Sciatic nerve (tissue), 2 donors: Measurements from ENCODE around the gene PLEKHA3. TPM values are rescaled to one million over a fixed set of nuclear protein-coding genes. Genes with fewer than 3 reads are reported as not detected.

ENCODE experiments used
- ATAC-seq: fragments of 200-7000 bp; cut with Tn5 transposase; one replicate; pipeline ENCODE4 v1.9.1; 2020; ENCODE audit warnings: mild to moderate bottlenecking, moderate library complexity
- DNase-seq: peaks from one replicate; pipeline ENCODE4 v3.0.0-alpha.2; 2020; ENCODE audit warnings: low spot score
- intact Hi-C: fragments of 100-400 bp; cut with DNase I; formaldehyde crosslinking; loops from one replicate; pipeline ENCODE4 v1.14.2; 2022
- total RNA-seq: library from RNA; stranded (reverse); fragmentation: NEBNext Ultra II Directional; extraction: Animal tissue kit (Norgen Biotek cat#: 25700); gene quantifications from one replicate; pipeline ENCODE4 v1.2.1, GENCODE V29; 2021
- donor health status: DM: no; HTN: no; CAD: no.
- donor health status: DM: no; HTN: no; CAD: no.

Gene PLEKHA3
- total RNA-seq, 1 donor from 2014 or later: 34.1 TPM

GRCh38 chr2:178477443-178478129, 2.7 kb upstream of the PLEKHA3 start:
- no peak for DNase-seq
- intact Hi-C loops: no loop called here

DNA sequence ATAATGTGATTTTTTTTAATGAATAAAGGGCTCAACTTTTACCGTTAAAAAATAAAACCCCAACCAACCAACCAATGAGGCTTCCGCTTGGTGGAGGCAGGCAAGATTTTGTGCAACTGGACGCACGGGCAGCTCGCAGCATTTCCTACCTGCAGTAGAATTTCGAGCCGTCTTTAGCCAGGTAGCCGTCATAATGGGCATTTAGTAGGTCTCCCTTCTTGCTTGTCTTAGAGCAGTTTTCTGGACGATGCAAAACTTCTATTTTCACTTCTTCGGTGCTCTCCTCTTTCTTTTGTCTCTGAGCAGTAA, 2.2 kb upstream of the PLEKHA3 start:
- intact Hi-C loops: no loop called here
- DNase-seq (no peak), ATAC-seq (no peak)

More at GRCh38 chr2:178477443-178478129, 2.7 kb upstream of the PLEKHA3 start:
- no peak for ATAC-seq

GRCh38 chr2:178478439-178479274, 1.6 kb upstream of the PLEKHA3 start, which contains the start of gene FKBP7:
TSS of gene FKBP7 (minus strand) at chr2:178478600. CDS start at chr2:178478499, 101 bp downstream.
- ATAC-seq (peak; percentile 96), DNase-seq (peak; percentile 94)
- intact Hi-C loops: no loop called here

DNA sequence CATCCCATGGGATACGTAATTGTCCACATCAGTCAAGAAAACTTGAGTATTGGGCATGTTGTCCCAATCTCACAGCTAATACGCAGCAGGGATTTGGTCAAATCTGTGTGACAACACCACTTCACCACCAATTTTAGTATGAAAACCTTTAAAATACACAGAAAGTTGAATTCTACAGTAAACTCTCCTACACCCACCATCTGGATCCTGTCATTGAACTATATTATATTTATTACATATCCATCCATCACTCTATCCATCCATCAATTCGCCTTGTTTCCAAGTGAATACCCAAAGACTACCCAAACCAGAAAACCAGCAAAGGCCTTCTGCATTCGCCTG, 1.0 kb upstream of the PLEKHA3 start:
- ATAC-seq (no peak), DNase-seq (no peak)
- intact Hi-C loops: no loop called here

- DNase-seq (no peak), ATAC-seq (no peak)
- intact Hi-C loops: no loop called here
Observed at GRCh38 chr2:178479758-178480226, 465 bp upstream of the PLEKHA3 start.

DNA sequence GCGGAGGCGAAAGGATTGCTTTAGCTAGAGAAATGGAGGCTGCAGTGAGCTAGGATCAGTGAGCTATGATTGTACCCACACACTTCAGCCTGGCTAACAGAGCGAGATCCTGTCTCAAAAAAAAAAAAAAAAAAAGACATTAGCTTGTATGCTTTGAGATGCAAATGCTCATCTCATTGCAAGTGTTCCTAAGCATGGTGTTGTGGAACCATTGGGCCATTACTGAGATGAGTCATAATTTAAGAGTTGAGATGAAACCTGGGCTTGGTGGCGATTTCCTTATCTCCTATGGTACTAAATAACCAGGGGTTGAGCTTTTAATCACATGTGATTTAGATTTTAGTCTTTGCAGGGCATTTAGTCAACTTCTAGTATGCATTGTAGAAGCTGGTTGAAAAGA, 2.2 kb downstream of the PLEKHA3 start:
- intact Hi-C loops: no loop called here
- ATAC-seq: no peak
- DNase-seq: no peak

GRCh38 chr2:178484245-178485041, 4.2 kb downstream of the PLEKHA3 start:
- ATAC-seq (no peak), DNase-seq (peak; percentile 64)
- intact Hi-C loops: no loop called here

DNA sequence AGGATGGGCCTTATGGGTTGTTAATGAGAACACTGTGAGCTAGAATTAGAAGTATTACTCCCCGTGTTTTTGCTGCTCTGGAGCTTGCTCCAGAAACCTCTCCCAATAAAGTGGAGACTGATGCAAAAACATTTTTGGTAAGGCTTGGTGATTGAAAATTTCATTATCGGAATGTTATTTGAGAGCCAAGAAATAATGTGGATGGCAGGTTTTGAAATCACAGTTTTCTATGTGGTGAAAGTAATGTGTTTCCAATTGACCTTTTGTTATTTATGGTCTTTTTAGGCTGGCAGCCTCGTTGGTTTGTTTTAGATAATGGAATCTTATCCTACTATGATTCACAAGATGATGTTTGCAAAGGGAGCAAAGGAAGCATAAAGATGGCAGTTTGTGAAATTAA, 5.1 kb downstream of the PLEKHA3 start:
- no peak for DNase-seq
- ATAC-seq: no peak
- intact Hi-C loops: no loop called here

DNA sequence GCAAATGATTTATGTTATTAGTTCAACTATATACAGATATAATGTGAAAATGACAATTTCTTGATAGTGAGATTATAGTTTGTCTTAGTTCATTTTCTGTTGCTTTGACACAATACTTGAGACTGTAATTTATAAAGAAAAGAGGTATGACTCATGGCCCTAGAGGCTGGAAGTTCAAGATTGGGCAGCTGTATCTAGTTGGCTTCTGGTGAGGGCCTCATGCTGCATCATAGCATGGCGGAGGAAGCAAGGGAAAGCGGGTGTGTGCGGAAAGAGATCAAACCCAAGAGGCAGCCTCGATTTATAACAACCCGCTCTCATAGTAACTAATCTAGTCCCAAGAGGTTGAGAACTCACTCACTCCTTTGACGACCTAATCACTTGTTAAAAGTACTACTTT, 11.4 kb downstream of the PLEKHA3 start:
- intact Hi-C loops: no loop called here
- no peak for ATAC-seq
- DNase-seq: no peak

DNA sequence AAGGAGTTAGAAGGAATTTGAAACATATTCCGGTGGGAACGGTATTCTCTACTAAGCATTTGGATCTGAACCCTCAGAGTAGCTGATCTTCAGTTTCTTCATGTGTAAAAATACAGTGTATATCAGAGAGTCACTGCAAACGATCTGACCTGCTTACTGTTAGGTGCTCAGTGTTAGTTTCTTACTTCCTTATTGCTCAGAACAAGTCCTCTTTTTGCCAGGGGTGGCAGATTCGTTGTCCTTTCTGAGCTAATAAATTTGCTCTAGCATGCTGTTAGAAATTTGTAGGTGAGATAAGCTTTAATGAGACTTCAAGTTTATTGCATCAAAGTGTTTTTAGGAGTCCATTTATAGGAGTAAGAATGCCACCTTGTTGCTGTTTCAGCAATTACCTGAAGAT, 15.8 kb downstream of the PLEKHA3 start:
- ATAC-seq: no peak
- intact Hi-C loops: no loop called here
- no peak for DNase-seq

DNA sequence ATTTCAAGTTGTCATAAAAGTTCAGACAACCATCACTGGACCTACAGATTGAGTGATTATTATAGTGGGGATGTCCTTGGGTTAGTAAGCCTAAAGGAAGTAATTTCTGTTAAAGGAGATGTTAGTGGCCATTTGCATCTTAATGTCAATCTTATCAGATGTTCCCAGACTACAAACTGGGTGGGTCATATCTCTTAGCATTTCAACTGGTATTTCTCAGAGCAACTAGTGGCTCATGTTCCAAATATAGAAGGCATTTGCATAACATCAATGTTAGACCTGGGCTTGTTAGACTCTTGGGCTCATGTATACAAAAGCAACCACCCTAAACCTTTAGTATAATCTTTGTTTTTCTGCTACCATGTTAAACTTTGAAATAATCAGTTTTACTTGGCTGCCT, 17.9 kb downstream of the PLEKHA3 start:
- DNase-seq (no peak), ATAC-seq (no peak)
- intact Hi-C loops: no loop called here

DNA sequence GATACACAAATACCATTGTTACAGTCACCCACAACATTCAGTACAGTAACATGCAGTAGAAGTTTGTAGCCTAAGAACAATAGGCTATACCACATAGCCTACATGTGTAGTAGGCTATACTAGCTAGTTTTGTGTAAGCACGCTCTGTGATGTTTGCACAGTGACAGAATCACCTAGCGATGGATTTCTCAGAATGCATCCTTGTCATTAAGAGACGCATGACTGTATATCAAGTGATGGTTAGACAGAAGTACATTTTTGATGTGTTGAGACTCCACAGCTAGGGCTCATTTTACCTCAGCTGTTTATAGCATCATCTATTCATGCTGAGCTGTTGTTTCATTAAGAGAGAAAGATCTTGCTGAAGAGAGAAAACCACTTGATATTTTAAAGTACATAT, 19.4 kb downstream of the PLEKHA3 start:
- ATAC-seq (no peak), DNase-seq (no peak)
- intact Hi-C loops: no loop called here

GRCh38 chr2:178502751-178503150, 22.5 kb downstream of the PLEKHA3 start:
- ATAC-seq: no peak
- no peak for DNase-seq
- intact Hi-C loops: no loop called here

GRCh38 chr2:178506101-178506500, 25.8 kb downstream of the PLEKHA3 start:
- ATAC-seq: no peak
- intact Hi-C loops: no loop called here

GRCh38 chr2:178506524-178506923, 26.3 kb downstream of the PLEKHA3 start:
- DNase-seq (no peak), ATAC-seq (no peak)
- intact Hi-C loops: no loop called here

More at GRCh38 chr2:178506101-178506500, 25.8 kb downstream of the PLEKHA3 start:
- DNase-seq: no peak

GRCh38 chr2:178506949-178507348, 26.7 kb downstream of the PLEKHA3 start:
- no peak for ATAC-seq
- no peak for DNase-seq
- intact Hi-C loops: no loop called here

DNA sequence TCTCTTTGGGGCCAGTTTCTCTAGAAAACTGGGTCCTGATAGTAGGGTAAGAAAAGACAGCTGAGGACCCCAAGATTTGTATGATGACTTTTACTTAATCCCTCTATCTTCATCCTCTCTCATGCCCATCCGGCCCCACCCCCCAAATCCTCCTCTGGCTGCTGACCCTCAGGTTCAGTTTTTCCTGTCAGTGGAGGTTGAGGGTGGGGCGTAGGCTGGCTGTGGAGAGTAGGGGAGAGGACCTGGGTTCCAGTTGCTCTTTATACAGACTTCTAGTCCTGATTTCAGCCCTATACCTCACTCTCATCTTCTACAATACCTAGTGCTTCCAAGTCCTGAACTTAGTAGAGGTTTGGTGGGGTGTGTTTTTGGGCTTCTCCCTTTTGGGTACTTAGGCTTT, 28.4 kb downstream of the PLEKHA3 start:
- intact Hi-C loops: no loop called here
- ATAC-seq (no peak), DNase-seq (no peak)

- intact Hi-C loops: no loop called here
- DNase-seq (no peak), ATAC-seq (no peak)
Observed at GRCh38 chr2:178510384-178510783, 30.1 kb downstream of the PLEKHA3 start.

DNA sequence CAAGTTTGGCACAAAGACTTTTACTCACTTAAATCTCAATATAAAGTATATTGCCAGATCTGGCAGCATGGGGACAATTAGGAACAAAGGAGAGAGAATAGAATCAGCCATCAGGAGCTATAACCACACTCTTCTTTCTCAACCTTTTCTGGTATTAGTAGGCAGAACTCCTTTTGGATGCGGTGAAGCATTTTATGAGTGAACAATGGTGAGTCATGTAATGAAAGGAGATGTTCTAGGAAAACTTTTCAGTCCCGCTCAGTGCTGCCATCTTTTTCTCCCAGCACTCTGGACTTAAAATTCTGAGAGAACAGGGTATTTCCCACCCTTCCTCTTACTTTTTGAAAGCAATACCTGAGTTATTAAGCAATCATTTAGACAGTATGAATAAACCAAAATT, 32.2 kb downstream of the PLEKHA3 start:
- ATAC-seq (no peak), DNase-seq (no peak)

GRCh38 chr2:178513876-178514275, 33.6 kb downstream of the PLEKHA3 start:
- intact Hi-C loops: no loop called here
- DNase-seq: no peak
- no peak for ATAC-seq

More for the DNA sequence above, 32.2 kb downstream of the PLEKHA3 start:
- intact Hi-C loops: no loop called here
